Breast epithelium (tissue), 3 donors: ENCODE measurements around the gene MRM2.

ENCODE experiments used
- CTCF ChIP-seq, 3 donors: fragments of 450-650 bp; IDR thresholded peaks; one replicate each; pipeline ENCODE4 v1.5.1; 2016 to 2017; ENCODE audit warnings: antibody characterized with exemption in 3 of 3, mild to moderate bottlenecking in 3 of 3, moderate library complexity in 3 of 3
- POLR2AphosphoS5 ChIP-seq, 3 donors: sonication (generic); formaldehyde crosslinking; IDR thresholded peaks; one replicate each; pipeline ENCODE4 v1.6.1; 2017; ENCODE audit warnings: antibody characterized with exemption in 3 of 3

DNA sequence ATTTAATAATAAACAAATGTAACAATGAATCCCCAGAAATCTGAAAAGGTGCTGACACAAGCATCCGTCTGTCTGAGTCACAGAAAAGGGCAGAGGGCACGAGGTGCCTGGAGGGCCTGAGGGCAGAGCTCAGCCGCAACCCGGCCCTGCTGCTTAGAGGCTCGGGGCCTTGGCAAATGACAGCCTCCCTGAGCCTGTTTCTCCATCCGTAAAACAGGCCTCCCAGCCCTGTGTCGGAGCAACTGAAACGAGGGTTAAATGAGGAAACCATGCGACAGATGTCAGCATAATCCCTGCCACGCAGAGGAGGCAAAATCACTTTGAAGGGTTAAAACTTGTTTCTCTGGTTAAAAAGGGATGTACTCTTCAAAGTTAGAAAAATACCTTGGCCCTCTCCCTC is 24.9 kb upstream of the MRM2 start:
- TF ChIP-seq CTCF (IDR thresholded peaks at IDR 0.05), result no peak
- TF ChIP-seq POLR2AphosphoS5 (IDR thresholded peaks at IDR 0.05), result no peak
